OCI-LY3 (cell line): ENCODE measurements around the gene TMEM88.

ENCODE experiments used
- H2AFZ ChIP-seq: fragments of 200-600, 300-600 bp; shearing (Covaris generic); 2 replicates; pipeline ENCODE4 v1.6.0; 2014; ENCODE audit warnings: antibody characterized with exemption, low read depth, low read length
- H3K27ac ChIP-seq: fragments of 200-600, 300-600 bp; sonication (generic); 2 replicates; pipeline ENCODE4 v1.5.1; 2014; ENCODE audit warnings: mild to moderate bottlenecking, low read length, moderate library complexity, mixed read lengths
- H3K27me3 ChIP-seq: fragments of 200-600, 300-600 bp; sonication (generic); 2 replicates; pipeline ENCODE4 v1.6.1; 2014; ENCODE audit warnings: low read depth, low read length, mixed read lengths
- H3K36me3 ChIP-seq: fragments of 200-600, 300-600 bp; sonication (generic); replicated peaks from 2 replicates; pipeline ENCODE3; 2014; ENCODE audit warnings: low read depth, low read length, mixed read lengths
- H3K4me1 ChIP-seq: fragments of 300-600, 200-600 bp; sonication (generic); 2 replicates; pipeline ENCODE4 v1.6.1; 2014; ENCODE audit warnings: low read length, mixed read lengths
- H3K4me2 ChIP-seq: fragments of 200-600, 300-600 bp; sonication (generic); 2 replicates; pipeline ENCODE4 v1.6.1; 2014; ENCODE audit warnings: low read length, mixed read lengths
- H3K4me3 ChIP-seq: fragments of 300-600, 200-600 bp; sonication (generic); 2 replicates; pipeline ENCODE4 v1.5.1; 2014; ENCODE audit warnings: antibody characterized with exemption, mild to moderate bottlenecking, low read length, moderate library complexity
- H3K79me2 ChIP-seq: fragments of 300-600, 200-600 bp; shearing (Covaris generic); 2 replicates; pipeline ENCODE4 v1.6.1; 2014; ENCODE audit warnings: mild to moderate bottlenecking, low read length, mixed read lengths
- H3K9ac ChIP-seq: fragments of 300-600, 200-600 bp; shearing (Covaris generic); 2 replicates; pipeline ENCODE4 v1.6.0; 2014; ENCODE audit warnings: mild to moderate bottlenecking, low read length, moderate library complexity
- H3K9me3 ChIP-seq: fragments of 200-600, 300-600 bp; shearing (Covaris generic); 2 replicates; pipeline ENCODE4 v1.6.1; 2014; ENCODE audit warnings: low read length, mixed read lengths; ENCODE audit not compliant: insufficient read depth
- H4K20me1 ChIP-seq: fragments of 200-600, 300-600 bp; sonication (generic); 2 replicates; pipeline ENCODE4 v1.6.1; 2016; ENCODE audit warnings: low read length, mixed read lengths; ENCODE audit not compliant: insufficient read depth
- EZH2phosphoT487 ChIP-seq: fragments of 200-600 bp; shearing (Covaris generic); IDR thresholded peaks from 2 replicates; pipeline ENCODE4 v1.6.1; 2018; ENCODE audit warnings: antibody characterized with exemption, mixed run types, low read depth
- TF ChIP-seq, protein P1 (sequence below): fragments of 200-600, 300-600 bp; sonication (generic); IDR thresholded peaks from 2 replicates; pipeline ENCODE4 v1.5.1; 2014; ENCODE audit warnings: antibody characterized with exemption, low read length, low read depth

Gene TMEM88

DNA sequence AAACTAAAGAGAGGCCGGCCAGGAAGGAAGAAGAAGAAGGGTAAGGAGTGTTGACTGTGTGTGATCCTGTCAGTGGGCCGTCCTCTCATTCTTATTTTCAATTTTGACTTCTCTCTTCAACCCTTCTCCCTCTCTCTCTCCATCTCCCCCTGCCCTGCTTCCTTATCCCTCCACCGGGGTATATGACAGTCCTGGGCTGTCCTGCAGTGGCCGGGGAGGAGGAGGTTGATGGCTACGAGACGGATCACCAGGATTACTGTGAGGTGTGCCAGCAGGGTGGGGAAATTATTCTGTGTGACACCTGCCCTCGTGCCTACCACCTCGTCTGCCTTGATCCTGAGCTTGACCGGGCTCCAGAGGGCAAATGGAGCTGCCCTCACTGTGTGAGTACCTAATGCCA, 39.4 kb downstream of the TMEM88 start:
- no peak overlapping the region for H3K4me3 ChIP-seq
- H3K9me3 ChIP-seq = no peaks in the 10 kb centered on the region
- no peak for TF ChIP-seq EZH2phosphoT487
- TF ChIP-seq, protein P1, sequence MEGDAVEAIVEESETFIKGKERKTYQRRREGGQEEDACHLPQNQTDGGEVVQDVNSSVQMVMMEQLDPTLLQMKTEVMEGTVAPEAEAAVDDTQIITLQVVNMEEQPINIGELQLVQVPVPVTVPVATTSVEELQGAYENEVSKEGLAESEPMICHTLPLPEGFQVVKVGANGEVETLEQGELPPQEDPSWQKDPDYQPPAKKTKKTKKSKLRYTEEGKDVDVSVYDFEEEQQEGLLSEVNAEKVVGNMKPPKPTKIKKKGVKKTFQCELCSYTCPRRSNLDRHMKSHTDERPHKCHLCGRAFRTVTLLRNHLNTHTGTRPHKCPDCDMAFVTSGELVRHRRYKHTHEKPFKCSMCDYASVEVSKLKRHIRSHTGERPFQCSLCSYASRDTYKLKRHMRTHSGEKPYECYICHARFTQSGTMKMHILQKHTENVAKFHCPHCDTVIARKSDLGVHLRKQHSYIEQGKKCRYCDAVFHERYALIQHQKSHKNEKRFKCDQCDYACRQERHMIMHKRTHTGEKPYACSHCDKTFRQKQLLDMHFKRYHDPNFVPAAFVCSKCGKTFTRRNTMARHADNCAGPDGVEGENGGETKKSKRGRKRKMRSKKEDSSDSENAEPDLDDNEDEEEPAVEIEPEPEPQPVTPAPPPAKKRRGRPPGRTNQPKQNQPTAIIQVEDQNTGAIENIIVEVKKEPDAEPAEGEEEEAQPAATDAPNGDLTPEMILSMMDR = no peak
- no peak overlapping the region for H3K27ac ChIP-seq
- H3K27me3 ChIP-seq = no peaks in the 10 kb centered on the region
- no peak overlapping the region for H2AFZ ChIP-seq
- H4K20me1 ChIP-seq = no peaks in the 10 kb centered on the region
- peaks cover 27% of the 10 kb centered on the region for H3K36me3 ChIP-seq
- no peaks in the 10 kb centered on the region for H3K4me1 ChIP-seq
- H3K9ac ChIP-seq = no peak overlapping the region
- H3K79me2 ChIP-seq = no peaks in the 10 kb centered on the region
- no peak overlapping the region for H3K4me2 ChIP-seq

DNA sequence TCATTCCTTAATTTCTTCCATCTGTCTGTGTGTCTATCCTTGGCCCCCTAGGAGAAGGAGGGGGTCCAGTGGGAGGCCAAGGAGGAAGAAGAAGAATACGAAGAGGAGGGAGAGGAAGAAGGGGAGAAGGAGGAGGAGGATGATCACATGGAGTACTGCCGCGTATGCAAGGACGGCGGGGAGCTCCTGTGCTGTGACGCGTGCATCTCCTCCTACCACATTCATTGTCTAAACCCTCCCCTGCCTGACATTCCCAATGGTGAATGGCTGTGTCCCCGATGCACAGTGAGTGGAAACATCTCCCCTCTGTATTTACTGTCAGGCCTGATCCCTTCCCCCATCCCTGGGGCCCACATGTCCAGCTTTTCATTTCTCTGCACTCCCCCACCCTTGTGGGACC, 40.0 kb downstream of the TMEM88 start:
- Histone ChIP-seq H3K36me3 (peaks cover 32% of the 10 kb centered on the region), H3K9ac (no peak overlapping the region), H2AFZ (no peak overlapping the region), H3K4me3 (no peak overlapping the region), H4K20me1 (no peaks in the 10 kb centered on the region), H3K79me2 (no peaks in the 10 kb centered on the region), H3K9me3 (no peaks in the 10 kb centered on the region), H3K27ac (no peak overlapping the region), H3K27me3 (no peaks in the 10 kb centered on the region), H3K4me1 (no peaks in the 10 kb centered on the region), H3K4me2 (no peak overlapping the region)
- TF ChIP-seq, protein P1 = no peak
- TF ChIP-seq EZH2phosphoT487 = no peak

DNA sequence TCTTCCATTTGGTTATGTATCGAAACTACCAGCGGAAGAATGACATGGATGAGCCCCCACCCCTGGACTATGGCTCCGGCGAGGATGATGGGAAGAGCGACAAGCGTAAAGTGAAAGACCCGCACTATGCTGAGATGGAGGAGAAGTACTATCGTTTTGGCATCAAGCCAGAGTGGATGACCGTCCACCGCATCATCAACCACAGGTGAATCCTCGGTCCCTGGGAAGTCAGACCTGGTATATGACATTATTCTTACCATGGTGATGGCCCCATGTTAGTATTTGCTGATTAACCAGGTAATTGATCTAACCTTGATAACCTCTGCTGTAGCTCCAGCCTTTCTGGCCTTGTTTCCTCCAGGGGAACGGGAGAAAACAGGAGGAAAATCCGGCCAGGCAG, 42.2 kb downstream of the TMEM88 start:
- H3K4me1 ChIP-seq = no peaks in the 10 kb centered on the region
- no peak overlapping the region for H3K27ac ChIP-seq
- no peaks in the 10 kb centered on the region for H4K20me1 ChIP-seq
- no peak overlapping the region for H2AFZ ChIP-seq
- TF ChIP-seq, protein P1 = no peak
- TF ChIP-seq EZH2phosphoT487 = no peak
- no peak overlapping the region for H3K9ac ChIP-seq
- no peaks in the 10 kb centered on the region for H3K9me3 ChIP-seq
- no peak overlapping the region for H3K4me3 ChIP-seq
- H3K79me2 ChIP-seq = no peaks in the 10 kb centered on the region
- peaks cover 38% of the 10 kb centered on the region for H3K36me3 ChIP-seq
- no peak overlapping the region for H3K4me2 ChIP-seq
- no peaks in the 10 kb centered on the region for H3K27me3 ChIP-seq

DNA sequence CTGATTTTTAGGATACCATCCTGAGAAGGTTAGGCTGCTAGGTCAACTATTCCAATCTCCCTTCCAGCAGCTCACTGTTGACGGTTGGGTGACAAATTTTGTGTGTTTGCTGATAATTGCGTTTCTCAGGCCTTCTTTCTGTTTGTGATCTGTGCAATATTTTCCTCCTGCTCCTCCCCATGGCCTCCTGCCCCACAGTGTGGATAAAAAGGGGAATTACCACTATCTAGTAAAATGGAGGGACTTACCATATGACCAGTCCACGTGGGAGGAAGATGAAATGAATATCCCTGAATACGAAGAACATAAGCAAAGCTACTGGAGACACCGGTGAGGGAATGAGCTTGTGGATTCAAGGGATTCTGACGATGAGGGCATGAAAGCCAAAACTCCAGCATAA, 42.9 kb downstream of the TMEM88 start:
- no peak overlapping the region for H3K9ac ChIP-seq
- no peaks in the 10 kb centered on the region for H3K9me3 ChIP-seq
- peaks cover 38% of the 10 kb centered on the region for H3K36me3 ChIP-seq
- no peak overlapping the region for H3K4me3 ChIP-seq
- H3K4me1 ChIP-seq = no peaks in the 10 kb centered on the region
- no peaks in the 10 kb centered on the region for H3K79me2 ChIP-seq
- no peak overlapping the region for H3K4me2 ChIP-seq
- H3K27me3 ChIP-seq = no peaks in the 10 kb centered on the region
- TF ChIP-seq, protein P1 = no peak
- TF ChIP-seq EZH2phosphoT487 = no peak
- no peak overlapping the region for H2AFZ ChIP-seq
- H3K27ac ChIP-seq = no peak overlapping the region
- no peaks in the 10 kb centered on the region for H4K20me1 ChIP-seq
